ENCODE measurements around the gene SMARCA5.

- TF ChIP-seq YY1 (IDR thresholded peaks at IDR 0.05) (no peak), RAD21 (IDR thresholded peaks at IDR 0.05) (no peak), TAF1 (conservative IDR thresholded peaks at IDR 0.05) (no peak), REST (IDR thresholded peaks at IDR 0.05) (no peak)
- TF ChIP-seq, protein P1, sequence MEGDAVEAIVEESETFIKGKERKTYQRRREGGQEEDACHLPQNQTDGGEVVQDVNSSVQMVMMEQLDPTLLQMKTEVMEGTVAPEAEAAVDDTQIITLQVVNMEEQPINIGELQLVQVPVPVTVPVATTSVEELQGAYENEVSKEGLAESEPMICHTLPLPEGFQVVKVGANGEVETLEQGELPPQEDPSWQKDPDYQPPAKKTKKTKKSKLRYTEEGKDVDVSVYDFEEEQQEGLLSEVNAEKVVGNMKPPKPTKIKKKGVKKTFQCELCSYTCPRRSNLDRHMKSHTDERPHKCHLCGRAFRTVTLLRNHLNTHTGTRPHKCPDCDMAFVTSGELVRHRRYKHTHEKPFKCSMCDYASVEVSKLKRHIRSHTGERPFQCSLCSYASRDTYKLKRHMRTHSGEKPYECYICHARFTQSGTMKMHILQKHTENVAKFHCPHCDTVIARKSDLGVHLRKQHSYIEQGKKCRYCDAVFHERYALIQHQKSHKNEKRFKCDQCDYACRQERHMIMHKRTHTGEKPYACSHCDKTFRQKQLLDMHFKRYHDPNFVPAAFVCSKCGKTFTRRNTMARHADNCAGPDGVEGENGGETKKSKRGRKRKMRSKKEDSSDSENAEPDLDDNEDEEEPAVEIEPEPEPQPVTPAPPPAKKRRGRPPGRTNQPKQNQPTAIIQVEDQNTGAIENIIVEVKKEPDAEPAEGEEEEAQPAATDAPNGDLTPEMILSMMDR (IDR thresholded peaks at IDR 0.05; ENCODE audit: low read depth, low read length, missing input control) = no peak
- TF ChIP-seq, protein P2, sequence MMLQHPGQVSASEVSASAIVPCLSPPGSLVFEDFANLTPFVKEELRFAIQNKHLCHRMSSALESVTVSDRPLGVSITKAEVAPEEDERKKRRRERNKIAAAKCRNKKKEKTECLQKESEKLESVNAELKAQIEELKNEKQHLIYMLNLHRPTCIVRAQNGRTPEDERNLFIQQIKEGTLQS (IDR thresholded peaks at IDR 0.05) = no peak
- TF ChIP-seq, protein P3, sequence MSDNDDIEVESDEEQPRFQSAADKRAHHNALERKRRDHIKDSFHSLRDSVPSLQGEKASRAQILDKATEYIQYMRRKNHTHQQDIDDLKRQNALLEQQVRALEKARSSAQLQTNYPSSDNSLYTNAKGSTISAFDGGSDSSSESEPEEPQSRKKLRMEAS (IDR thresholded peaks at IDR 0.05) = no peak
Measured at GRCh38 chr4:143597276-143597675, 83.8 kb downstream of the SMARCA5 start.

Measured in liver (tissue), 3 donors.